Kidney capillary endothelial cell (primary cell): ENCODE results near the gene AP5M1.
A peak's percentile ranks its signal among the peaks of the same experiment; 100 is the strongest.
"Not testable (repeated sequence)": the region's sequence is repeated elsewhere in the genome, so short reads cannot be mapped to it uniquely, and the experiment has no call there.

Experiments
- DNase-seq: peaks from one replicate; pipeline ENCODE4 v3.0.0-alpha.2; 2018; ENCODE audit warnings: low spot score

AP5M1 gene

GRCh38 chr14:57291692-57292647 is 23.2 kb downstream of the AP5M1 start:
- DNase-seq: no peak

- peak; percentile 26 for DNase-seq
These were observed 25.4 kb downstream of the AP5M1 start for GRCh38 chr14:57293866-57294837.

GRCh38 chr14:57295239-57295638 is 26.5 kb downstream of the AP5M1 start:
- DNase-seq: no peak

GRCh38 chr14:57297852-57298251 is 29.1 kb downstream of the AP5M1 start:
- no peak for DNase-seq

GRCh38 chr14:57299511-57299910 is 30.7 kb downstream of the AP5M1 start:
- no peak for DNase-seq

- no peak for DNase-seq
These were observed 34.1 kb downstream of the AP5M1 start for GRCh38 chr14:57302883-57303282.

- no peak for DNase-seq
These were observed 45.8 kb downstream of the AP5M1 start for GRCh38 chr14:57314396-57315089.

GRCh38 chr14:57317248-57317833 is 48.6 kb downstream of the AP5M1 start:
- peak; percentile 78 for DNase-seq

- no peak for DNase-seq
These were observed 50.9 kb downstream of the AP5M1 start for GRCh38 chr14:57319636-57320192.

GRCh38 chr14:57323721-57324120 is 55.0 kb downstream of the AP5M1 start:
- no peak for DNase-seq

GRCh38 chr14:57326253-57326652 is 57.5 kb downstream of the AP5M1 start:
- DNase-seq: no peak

GRCh38 chr14:57329833-57330232 is 61.1 kb downstream of the AP5M1 start:
- DNase-seq: no peak

- DNase-seq: not testable (repeated sequence)
These were observed 63.7 kb downstream of the AP5M1 start for GRCh38 chr14:57332475-57332874.

GRCh38 chr14:57333726-57334125 is 65.0 kb downstream of the AP5M1 start:
- DNase-seq: not testable (repeated sequence)

- DNase-seq: not testable (repeated sequence)
These were observed 75.0 kb downstream of the AP5M1 start for GRCh38 chr14:57343545-57344297.

- no peak for DNase-seq
These were observed 76.3 kb downstream of the AP5M1 start for GRCh38 chr14:57345106-57345505.

GRCh38 chr14:57346741-57347140 is 78.0 kb downstream of the AP5M1 start:
- no peak for DNase-seq
